HG02840 (cell line): ENCODE data around the gene CARMIL3.
"Not testable (repeated sequence)": the region's sequence is repeated elsewhere in the genome, so short reads cannot be mapped to it uniquely, and the experiment has no call there.

Experiments
- ATAC-seq: cut with Tn5 transposase; IDR thresholded peaks from one replicate; pipeline ENCODE4 v1.9.1; 2021; ENCODE audit warnings: mild to moderate bottlenecking, moderate library complexity, moderate number of reproducible peaks; ENCODE audit not compliant: unreplicated experiment, low FRiP score

Gene CARMIL3

DNA sequence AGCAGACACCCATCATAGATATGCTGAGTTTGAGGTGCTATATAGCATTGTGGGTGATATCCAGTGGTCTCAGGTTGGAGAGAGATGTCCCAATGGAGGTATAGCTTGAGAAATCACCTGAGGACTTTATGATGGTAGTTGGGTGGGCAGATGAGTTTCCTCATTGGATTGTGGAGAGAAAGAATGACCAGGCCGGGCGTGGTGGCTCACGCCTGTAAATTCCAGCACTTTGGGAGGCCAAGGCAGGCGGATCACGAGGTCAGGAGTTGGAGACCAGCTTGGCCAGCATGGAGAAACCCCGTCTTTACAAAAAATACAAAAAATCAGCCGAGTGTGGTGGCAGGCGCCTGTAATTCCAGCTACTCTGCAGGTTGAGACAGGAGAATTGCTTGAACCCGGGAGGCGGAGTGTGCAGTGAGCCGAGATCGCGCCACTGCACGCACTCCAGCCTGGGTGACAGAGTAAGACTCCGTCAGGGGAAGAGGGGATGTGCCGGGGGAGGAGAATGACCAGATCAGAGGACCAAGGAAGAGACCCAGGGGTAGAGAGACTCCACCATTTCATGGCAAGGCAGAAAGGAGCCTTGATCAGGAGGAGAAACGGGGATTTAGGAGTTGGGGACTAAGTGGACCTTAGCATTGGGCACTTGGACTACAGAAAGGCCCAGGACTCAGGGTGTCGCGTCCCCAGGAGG lies 41.5 kb downstream of the CARMIL3 start:
- ATAC-seq: no peak

DNA sequence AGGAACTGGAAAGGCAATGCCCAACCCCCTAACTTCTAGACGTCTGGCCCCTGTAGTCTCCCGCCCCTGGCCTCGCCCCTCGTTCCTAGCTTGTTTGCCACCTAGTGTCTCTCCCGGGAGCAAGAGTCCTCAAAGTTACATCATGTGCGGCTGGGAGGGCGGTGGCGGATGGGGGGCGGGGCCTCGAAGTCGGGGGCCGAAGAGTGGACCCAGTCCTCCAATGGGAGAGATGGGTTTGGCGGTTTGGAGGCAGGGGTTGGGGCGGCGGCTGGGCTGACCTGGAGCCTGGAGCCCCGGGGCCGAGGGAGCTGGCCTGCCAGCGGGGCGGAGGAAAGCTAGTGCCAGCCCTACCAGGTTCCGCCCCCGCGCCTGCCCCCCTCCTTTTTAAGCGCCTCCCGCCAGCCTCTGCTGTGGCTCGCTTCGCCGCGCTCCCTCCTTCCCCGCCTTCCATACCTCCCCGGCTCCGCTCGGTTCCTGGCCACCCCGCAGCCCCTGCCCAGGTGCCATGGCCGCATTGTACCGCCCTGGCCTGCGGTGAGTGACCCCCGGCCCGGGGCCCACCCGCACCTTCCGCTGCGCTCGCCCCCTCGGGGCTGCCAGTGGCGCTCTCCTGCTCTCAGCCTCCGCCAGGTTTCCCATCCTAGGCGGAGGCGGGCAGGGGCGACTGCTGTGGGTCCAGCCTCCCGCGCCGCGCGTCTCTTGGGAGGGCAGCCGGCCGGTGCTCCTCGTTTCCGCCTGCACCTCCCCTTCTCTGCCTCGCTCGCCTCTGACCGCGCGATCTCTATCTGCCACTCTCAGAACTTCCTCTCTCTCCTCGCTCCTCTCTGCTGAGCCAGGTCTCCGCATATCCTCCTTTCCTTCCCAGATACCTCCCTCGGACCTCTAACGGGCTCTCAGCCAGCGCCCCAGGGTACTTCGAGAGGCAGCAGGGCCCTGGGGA lies 42.4 kb downstream of the CARMIL3 start, which contains the start of gene PCK2:
TSS of gene PCK2 (plus strand) at position 411 of the 940 bp plus-strand sequence. CDS start at position 506, 95 bp downstream.
- ATAC-seq: peak; percentile 34

DNA sequence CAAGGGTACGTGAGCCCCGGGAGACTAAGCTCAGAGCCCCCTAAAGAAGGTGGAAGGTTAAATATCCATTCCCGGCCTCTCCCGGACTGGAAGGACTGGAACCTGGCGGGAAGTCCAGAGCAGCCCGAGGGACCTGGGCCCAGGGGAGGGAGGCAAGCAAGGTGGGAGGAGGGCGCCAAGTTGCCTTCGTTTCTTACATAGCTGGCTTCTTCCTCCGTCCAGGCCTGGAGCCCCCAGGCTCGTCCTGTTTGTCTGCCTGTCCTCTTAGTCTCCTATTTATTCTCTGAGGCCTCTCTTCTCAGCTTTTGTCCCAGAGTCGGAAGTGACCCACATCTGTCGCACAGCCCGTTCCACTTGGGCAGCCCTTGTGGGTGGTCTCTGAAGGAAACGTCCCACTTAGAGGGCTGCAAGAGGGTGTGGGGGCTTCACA lies 43.0 kb downstream of the CARMIL3 start:
- peak; percentile 3 for ATAC-seq

DNA sequence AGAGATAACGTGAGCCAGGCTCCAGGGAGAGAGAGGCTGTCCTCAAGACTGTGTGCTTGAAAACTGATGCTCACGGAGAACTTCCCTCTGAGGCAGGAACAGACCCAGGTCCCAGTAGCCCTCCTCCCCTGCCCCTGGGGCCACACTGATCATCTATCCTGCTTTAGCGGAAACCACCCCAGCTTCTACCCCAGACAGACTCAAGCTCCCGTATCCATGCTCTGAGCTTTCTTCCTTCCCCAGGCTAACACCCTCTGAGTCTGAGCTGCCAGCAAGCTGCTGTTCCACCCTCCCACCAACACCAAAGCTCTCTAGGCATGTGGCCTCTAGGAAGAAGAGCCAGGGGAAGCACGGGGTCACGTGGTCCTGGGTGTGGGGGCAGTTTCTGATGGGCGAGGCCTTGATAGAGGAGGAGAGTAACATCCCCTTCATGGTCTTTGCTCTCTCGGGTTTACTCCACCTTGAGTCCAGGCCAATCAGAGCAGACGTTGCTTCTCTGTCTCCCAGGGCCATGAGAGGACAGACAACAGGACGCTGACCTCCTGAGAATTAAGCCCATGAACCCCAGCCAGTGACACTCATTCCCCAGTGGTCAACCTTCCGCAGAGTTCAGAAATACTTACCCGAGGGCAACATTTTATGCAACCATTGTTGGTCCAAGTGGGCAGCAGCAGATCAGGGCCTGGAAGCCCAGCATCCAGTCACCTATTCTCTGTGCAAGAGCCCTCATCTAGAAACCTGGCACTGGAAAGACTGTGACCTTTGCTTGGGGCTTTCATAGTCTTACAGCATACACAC lies 43.7 kb downstream of the CARMIL3 start:
- peak; percentile 43 for ATAC-seq

DNA sequence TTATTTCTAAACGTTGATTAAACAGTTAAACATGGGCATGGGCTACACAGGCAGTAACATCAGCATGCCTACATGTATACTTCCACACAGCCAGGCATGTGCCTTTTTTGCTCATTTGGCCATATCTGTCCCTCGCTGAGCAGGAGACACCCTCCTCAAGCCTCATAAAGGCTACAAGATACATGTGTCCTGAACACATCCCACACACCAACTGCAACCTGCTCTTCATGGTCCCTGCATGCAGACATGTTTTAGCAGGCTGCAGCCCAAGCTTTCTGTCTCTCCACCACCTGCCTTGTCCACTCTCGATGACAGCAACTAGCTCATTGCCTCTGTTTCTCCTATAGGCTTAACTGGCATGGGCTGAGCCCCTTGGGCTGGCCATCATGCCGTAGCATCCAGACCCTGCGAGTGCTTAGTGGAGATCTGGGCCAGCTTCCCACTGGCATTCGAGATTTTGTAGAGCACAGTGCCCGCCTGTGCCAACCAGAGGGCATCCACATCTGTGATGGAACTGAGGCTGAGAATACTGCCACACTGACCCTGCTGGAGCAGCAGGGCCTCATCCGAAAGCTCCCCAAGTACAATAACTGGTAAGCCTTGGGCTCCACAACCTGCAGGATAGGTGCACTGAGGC lies 44.9 kb downstream of the CARMIL3 start:
- no peak for ATAC-seq

DNA sequence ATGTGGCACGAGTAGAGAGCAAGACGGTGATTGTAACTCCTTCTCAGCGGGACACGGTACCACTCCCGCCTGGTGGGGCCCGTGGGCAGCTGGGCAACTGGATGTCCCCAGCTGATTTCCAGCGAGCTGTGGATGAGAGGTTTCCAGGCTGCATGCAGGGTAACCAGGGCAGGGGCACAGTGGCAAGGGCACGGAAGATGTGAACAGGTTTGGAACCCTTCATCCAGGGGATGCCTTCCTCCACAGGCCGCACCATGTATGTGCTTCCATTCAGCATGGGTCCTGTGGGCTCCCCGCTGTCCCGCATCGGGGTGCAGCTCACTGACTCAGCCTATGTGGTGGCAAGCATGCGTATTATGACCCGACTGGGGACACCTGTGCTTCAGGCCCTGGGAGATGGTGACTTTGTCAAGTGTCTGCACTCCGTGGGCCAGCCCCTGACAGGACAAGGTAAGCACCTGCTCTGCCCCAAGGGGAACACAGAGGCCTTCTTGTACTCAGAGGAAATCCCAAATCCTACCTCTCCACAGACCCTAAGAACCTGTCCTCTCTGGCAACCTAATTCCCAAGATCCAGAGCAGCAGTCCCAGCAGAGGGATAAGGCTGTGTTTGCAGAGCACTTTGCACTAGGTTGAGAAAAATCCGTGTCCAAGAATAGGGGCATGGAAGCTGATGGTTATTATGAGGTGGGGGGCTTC lies 46.6 kb downstream of the CARMIL3 start:
- ATAC-seq: no peak

DNA sequence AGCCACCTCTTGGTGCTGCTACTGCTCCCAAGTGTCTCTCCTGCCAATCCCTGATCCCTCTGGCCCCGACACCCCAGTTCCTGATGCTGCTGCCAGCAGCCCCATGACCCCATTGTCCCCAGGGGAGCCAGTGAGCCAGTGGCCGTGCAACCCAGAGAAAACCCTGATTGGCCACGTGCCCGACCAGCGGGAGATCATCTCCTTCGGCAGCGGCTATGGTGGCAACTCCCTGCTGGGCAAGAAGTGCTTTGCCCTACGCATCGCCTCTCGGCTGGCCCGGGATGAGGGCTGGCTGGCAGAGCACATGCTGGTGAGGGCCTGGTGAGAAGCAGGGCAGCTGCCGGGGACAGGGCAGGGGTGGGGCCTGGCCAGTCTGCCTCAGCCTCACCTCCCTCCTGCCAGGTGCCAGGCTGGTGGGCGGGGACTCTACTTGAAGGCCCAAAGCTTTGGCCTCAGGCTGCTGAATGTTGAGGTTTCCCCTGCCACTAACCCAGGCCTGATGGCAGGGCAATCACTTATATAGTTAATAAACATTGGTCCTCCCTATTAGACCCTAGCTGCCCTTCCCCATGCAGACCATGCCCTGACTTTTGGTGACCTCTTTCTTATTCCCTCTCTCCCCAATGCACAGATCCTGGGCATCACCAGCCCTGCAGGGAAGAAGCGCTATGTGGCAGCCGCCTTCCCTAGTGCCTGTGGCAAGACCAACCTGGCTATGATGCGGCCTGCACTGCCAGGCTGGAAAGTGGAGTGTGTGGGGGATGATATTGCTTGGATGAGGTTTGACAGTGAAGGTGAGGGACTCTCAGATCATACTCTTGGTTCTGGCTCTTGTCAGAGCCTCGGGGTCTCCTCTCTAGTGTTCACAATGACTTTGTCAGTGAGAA lies 47.4 kb downstream of the CARMIL3 start:
- no peak for ATAC-seq

DNA sequence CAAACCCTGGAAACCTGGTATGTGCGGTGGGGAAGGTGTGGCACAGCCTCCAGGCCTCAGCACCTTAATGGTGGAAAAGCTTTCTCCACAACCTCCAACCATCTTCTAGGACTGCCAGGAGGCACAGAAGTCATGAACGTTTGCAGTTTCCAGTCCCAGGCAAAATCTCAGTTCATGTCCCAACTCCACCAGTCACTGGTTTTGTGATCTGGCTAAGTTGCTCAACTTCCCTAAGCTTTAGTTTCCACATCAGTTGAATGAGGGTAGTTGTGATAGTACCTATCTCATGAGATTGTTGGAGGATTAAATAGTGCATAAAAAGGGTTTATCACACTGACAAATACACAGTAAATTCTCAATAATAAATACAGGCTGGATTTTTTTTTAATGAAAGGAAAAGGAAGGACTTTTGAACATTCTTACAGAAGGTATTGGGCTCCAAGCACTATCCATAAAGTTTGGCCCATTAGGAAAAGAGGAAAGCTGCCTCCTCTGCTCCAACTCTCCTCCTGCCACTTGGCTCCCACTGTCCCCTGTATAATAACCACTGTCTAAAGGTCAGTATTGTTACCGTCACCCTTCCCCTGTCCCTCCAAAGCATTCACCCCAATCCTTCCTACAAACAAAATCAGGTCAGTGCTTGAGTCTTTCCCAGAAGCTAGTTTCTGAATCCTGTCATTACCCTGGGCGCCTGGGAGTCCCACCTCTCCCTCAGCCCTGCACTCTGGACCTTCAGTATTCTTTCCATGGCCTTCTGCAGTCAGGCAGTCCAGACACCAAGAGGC lies 48.6 kb downstream of the CARMIL3 start:
- ATAC-seq: no peak

DNA sequence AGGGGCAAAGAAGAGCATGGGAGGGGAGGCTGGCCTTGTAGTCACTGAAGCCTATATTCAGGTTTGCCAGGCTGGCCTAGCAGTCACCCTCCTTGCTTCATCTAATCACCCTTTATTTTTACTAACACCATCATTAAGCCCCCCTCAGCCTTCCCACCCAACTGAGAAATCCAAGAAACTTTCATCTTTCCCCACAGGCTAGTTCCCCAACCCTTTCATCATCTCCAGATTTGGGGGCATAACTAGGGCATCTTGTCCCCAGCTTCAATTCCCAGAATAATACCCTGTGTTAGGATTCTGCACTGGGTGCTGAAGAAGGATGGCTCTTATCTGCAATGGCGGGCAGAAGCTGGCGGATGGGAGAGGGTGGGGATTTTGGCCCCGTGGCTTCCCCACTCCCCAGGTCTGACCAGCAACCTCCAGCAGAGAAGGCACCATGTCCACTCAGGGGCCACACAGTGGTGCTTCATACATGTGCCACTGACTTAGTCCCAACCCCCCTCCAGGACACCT lies 49.2 kb downstream of the CARMIL3 start:
- no peak for ATAC-seq

DNA sequence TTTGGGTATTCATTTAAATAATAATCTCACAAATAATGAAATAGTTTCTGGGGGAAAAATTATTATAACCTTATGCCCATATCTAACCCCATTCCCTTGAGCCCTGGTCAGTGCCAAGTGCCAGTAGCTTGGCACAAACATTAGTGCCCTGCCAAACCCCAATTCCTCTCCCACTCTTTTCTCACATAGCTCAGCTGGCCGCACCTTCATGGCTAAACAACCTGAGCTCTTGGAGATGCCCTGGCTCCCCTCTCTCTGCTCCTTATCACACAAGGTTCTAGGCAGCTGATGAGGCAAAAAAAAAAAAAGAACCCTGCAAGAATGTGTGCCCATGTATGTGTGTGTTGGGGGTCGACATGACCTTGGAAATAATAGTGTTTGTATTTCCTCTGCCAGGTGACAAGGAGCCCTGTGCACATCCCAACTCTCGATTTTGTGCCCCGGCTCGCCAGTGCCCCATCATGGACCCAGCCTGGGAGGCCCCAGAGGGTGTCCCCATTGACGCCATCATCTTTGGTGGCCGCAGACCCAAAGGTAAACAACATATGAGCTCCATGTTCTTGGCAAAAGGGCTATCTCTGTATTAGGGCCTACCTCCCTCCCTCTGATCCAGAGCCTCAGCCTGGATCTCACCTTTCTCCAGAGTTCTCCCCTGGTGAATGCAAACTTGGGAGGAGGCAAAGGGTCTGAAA lies 50.7 kb downstream of the CARMIL3 start:
- ATAC-seq: no peak

DNA sequence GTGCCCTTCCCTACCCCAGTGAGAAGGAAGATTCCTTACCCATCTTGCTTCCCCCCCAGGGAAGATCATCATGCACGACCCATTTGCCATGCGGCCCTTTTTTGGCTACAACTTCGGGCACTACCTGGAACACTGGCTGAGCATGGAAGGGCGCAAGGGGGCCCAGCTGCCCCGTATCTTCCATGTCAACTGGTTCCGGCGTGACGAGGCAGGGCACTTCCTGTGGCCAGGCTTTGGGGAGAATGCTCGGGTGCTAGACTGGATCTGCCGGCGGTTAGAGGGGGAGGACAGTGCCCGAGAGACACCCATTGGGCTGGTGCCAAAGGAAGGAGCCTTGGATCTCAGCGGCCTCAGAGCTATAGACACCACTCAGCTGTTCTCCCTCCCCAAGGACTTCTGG lies 51.6 kb downstream of the CARMIL3 start:
- no peak for ATAC-seq

DNA sequence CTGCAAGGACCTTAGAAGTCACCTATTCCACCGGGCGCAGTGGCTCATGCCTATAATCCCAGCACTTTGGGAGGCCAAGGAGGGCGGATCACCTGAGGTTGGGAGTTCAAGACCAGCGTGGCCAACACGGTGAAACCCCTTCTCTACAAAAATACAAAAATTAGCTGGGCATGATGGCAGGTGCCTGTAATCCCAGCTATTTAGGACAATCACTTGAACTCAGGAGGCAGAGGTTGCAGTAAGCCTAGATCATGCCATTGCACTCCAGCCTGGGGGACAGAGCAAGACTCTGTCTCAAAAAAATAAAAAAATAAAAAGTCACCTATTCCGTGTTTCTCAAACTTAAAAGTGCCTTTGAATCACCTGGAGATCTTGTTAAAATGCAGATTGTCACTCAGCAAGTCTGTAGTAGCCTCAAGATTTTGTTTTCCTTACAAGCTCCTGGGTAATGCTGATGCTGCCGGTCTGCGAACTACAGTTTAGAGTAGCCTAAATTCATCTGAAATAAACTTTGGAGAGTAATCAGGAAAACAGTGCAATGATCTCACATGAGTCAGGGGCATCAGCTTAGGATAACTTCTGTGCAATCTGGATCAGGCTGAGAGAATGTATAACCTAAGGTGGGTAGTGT lies 53.9 kb downstream of the CARMIL3 start:
- not testable (repeated sequence) for ATAC-seq

DNA sequence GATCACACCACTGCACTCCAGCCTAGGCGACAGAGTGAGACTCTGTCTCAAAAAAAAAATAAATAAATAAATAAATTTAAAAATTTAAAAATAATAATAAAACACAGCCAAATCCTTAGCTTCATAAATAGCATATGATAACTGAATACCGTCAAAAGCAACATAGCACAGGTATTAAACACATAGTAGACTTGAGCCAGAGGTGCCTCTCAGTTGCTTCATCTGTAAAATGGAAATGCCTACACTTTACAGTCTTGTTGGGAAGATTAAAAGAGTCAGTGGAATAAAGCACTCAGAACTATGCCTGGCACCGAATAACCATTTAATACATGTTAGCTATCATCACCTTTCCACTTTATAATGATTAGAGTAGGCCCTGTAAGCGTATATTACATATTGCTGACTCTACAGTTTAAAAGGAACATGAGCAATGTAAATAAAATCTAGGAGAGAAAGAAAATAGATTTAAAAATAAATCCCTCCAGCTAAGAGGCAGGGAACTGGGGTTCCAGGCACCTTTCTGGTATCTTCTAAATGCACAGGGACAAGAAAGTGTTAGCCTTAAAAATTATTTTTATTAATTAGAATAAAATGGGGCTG lies 55.0 kb downstream of the CARMIL3 start:
- ATAC-seq: no peak

DNA sequence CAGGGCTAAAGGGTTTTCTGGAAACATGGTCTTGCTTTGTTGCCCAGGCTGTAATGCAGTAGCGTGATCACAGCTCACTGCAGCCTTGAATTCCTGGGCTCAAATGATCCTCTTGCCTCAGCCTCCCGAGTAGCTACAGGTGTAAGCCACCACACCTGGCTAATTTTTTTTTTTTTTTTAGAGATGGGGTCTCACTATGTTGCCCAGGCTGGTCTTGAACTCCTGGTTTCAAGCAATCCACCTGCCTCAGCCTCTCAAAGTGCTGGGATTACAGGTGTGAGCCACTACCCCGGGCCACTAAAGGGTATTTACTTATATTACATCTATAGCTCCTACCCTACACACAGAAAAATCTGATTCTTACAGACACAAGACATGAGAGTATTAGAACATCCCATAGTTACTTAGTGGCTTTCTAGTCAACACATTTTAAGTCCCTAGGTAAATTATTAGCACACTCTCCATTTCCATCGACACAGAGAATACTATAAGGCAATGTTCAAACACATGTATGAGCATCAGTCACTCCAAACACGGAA lies 56.6 kb downstream of the CARMIL3 start:
- peak; percentile 30 for ATAC-seq

DNA sequence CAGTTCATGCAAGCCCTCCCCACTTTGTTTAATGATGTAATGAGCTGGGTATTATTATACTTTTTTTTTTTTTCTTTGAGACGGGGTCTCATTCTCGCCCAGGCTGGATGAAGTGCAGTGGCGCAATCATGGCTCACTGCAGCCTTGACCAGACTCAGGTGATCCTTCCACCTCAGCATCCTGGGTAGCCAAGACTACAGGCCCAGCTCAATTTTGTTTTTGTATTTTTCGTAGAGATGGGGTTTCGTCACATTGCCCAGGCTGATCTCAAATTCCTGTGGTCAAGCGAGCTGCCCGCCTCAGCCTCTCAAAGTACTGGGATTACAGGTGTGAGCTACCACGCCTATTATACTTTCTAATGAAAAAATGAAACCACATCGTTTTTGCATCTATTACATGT lies 58.3 kb downstream of the CARMIL3 start:
- ATAC-seq: no peak

DNA sequence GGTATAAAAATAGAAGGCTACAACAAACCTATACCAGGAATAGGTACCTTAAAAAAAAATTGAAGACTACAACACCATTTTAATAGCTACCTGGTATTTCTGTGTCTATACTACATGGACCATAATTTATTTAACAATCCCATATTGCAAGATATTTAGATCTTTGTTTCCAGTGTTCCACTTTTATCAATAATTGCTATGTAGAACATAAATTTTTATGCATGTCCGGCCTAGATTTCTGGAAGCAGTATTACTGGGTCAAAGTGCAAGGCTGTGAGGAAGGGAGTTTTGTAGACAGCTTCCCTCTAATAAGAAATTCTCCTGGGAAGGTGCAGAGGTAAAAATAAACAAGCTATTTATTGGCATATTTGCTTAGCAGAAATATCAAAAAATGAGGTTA lies 58.7 kb downstream of the CARMIL3 start:
- no peak for ATAC-seq
